ENCODE measurements around the gene DOK7. TPM values are rescaled to one million over a fixed set of nuclear protein-coding genes. Genes with fewer than 3 reads are reported as not detected.

DOK7 gene
- total RNA-seq, 1 experiment from 2014 or later = 7.6 TPM

DNA sequence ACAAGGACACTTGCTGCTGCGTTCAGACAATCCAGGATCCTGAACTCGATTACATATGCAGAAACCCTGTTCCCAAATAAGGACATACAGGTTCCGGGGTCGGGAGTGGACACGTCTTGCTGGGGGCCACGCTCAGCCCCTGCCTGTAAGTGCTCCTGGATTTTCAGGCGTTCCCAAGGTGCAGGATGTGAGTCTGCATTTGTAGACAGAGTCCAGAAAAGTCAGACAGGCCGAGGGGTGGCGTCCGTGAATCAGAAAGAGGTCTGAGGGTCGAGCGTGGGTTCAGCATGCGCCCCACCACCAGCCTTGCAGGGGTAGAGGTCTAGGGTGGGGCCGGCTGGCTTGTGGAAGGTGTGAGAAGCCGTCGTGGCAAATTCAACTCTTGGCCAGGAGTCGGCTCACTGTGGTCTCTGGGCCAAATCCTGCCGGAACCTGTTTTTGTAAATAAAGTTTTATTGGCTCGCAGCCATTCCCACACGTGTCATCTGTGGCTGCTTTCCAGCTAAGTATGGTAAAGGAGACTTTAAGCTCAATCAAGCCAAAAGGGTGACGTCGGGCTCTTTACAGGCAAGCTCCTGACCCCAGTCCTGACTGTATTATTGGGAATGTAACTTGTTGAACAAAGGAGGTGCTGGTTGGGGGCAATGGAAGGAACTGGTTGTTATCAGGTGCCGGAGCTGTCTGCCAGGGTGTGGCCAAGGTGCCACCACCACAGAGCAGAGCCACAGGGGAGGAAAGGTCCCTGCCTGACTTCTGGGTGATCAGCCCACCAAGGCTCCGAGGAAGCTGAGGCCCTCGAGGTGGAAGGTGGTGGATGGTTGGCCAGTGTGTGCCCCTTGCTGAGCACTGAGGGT is 7.4 kb downstream of the DOK7 start:
- BruUV-seq (replicated peaks) = no TSS peak
- H3K27ac ChIP-seq = no peak overlapping the region
- no peaks in the 10 kb centered on the region for H4K20me1 ChIP-seq (ENCODE audit: insufficient read depth)
- peaks cover 12% of the 10 kb centered on the region; the same call in 1 of the 2 replicates for H3F3A ChIP-seq (ENCODE audit: insufficient read depth, low read depth)
- no peak overlapping the region for H2AFZ ChIP-seq
- no peak overlapping the region for H3K4me3 ChIP-seq
- H3K27me3 ChIP-seq (ENCODE audit: insufficient read depth, low read depth) = no peaks in the 10 kb centered on the region
- no peak overlapping the region for H3K4me2 ChIP-seq
- peak in 1 of 2 experiments; percentile 47 for DNase-seq
- no peaks in the 10 kb centered on the region for H3K4me1 ChIP-seq (replicated peaks; ENCODE audit: insufficient read depth)
- TF ChIP-seq, protein P1, sequence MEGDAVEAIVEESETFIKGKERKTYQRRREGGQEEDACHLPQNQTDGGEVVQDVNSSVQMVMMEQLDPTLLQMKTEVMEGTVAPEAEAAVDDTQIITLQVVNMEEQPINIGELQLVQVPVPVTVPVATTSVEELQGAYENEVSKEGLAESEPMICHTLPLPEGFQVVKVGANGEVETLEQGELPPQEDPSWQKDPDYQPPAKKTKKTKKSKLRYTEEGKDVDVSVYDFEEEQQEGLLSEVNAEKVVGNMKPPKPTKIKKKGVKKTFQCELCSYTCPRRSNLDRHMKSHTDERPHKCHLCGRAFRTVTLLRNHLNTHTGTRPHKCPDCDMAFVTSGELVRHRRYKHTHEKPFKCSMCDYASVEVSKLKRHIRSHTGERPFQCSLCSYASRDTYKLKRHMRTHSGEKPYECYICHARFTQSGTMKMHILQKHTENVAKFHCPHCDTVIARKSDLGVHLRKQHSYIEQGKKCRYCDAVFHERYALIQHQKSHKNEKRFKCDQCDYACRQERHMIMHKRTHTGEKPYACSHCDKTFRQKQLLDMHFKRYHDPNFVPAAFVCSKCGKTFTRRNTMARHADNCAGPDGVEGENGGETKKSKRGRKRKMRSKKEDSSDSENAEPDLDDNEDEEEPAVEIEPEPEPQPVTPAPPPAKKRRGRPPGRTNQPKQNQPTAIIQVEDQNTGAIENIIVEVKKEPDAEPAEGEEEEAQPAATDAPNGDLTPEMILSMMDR (conservative IDR thresholded peaks at IDR 0.05) = no peak
- TF ChIP-seq EZH2 (IDR thresholded peaks at IDR 0.05; ENCODE audit: low read depth) = no peak
- intact Hi-C loops (cut with micrococcal nuclease; ENCODE audit: unreplicated experiment) = no loop called here
- 0 out of 2 replicates have a peak, but pooled peaks cover 6% of the 10 kb centered on the region for H3K9me3 ChIP-seq (ENCODE audit: insufficient read depth, low read depth)
- ChIA-PET POLR2A (ENCODE audit: unreplicated experiment) (interaction anchor here (0.6 kb wide), 1 partner anchor 423 kb away, joined by 7 read pairs; no protein-coding TSS in a partner anchor), CTCF (no interaction called here)
- H3K79me2 ChIP-seq (ENCODE audit: low read depth) = no peaks in the 10 kb centered on the region
- H3K36me3 ChIP-seq (ENCODE audit: low read depth) = no peaks in the 10 kb centered on the region
- H3K9me2 ChIP-seq (ENCODE audit: insufficient read depth) = no peaks in the 10 kb centered on the region

DNA sequence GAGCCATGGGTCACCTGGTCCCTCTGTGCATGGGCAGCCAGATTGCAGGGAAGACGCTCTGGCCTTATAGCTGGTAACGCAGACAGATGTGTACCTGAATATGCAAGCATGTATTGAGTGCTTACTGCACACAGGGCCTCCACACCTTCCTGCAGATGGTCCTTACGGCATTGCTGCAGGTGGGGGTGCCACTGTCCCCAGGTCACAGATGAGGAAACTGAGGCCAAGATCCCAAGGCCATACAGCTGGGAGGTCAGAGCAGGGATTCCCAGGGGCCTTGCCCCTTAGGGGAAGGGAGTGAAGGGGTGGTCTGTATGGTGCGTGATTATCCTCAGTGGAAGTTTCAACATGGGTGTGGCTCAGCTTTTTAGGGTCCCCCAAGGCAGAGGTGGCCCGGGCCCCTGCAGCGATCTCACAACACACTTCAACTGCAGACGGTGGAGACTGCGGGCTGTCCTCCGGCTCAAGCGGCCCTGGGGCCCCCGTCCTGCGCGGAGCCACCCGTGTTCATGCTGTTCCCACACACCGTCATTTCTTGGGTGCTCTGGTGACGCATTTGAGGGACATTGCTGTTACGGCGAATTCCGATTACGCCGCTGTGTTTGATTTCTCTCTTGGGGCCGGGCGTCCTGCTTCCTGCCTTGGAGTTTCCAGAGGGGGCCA is 8.1 kb downstream of the DOK7 start:
- TF ChIP-seq, protein P1 (conservative IDR thresholded peaks at IDR 0.05) = no peak
- TF ChIP-seq EZH2 (IDR thresholded peaks at IDR 0.05; ENCODE audit: low read depth) = no peak
- CTCF ChIA-PET = no interaction called here

DNA sequence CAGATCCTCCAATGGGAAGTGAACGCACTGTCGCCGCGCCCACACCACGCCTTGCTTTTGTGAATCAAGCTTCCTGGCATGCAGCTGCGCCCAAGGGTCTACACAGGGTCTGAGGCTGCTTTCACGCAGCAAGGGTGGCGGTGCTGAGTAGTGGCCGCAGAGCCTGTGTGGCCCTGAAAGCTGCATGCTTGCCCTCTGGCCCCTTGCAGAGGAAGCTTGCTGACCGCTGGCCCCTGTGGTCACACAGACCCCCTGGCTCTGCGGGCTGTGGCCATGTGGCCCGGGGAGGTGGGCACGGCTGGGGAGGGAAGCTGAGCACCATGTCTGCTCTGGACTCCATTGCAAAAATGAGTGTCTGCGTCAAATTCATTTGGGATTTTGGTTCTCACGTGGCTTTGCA is 8.8 kb downstream of the DOK7 start:
- H3K27me3 ChIP-seq (ENCODE audit: insufficient read depth, low read depth) = no peaks in the 10 kb centered on the region
- H3K4me1 ChIP-seq (replicated peaks; ENCODE audit: insufficient read depth) = no peaks in the 10 kb centered on the region
- no peaks in the 10 kb centered on the region for H3K36me3 ChIP-seq (ENCODE audit: low read depth)
- BruUV-seq (replicated peaks) = no TSS peak
- POLR2A ChIA-PET (ENCODE audit: unreplicated experiment) = no interaction called here
- no peak overlapping the region for H3K27ac ChIP-seq
- no peak overlapping the region for H3K4me3 ChIP-seq
- H3K9me2 ChIP-seq (ENCODE audit: insufficient read depth) = no peaks in the 10 kb centered on the region
- intact Hi-C loops (cut with micrococcal nuclease; ENCODE audit: unreplicated experiment) = no loop called here
- no peak overlapping the region for H2AFZ ChIP-seq
- H3K9me3 ChIP-seq (ENCODE audit: insufficient read depth, low read depth) = 0 out of 2 replicates have a peak, but pooled peaks cover 6% of the 10 kb centered on the region
- peaks cover 12% of the 10 kb centered on the region; the same call in 1 of the 2 replicates for H3F3A ChIP-seq (ENCODE audit: insufficient read depth, low read depth)
- H3K4me2 ChIP-seq = no peak overlapping the region
- H4K20me1 ChIP-seq (ENCODE audit: insufficient read depth) = no peaks in the 10 kb centered on the region
- CTCF ChIA-PET = no interaction called here
- no peak for DNase-seq
- no peaks in the 10 kb centered on the region for H3K79me2 ChIP-seq (ENCODE audit: low read depth)
- no peak for TF ChIP-seq EZH2 (IDR thresholded peaks at IDR 0.05; ENCODE audit: low read depth)
- TF ChIP-seq, protein P1 (conservative IDR thresholded peaks at IDR 0.05) = no peak

More for the DNA sequence above, 8.1 kb downstream of the DOK7 start:
- no peak overlapping the region for H3K27ac ChIP-seq
- intact Hi-C loops (cut with micrococcal nuclease; ENCODE audit: unreplicated experiment) = no loop called here
- H3K9me3 ChIP-seq (ENCODE audit: insufficient read depth, low read depth) = 0 out of 2 replicates have a peak, but pooled peaks cover 6% of the 10 kb centered on the region
- no peak for DNase-seq
- no TSS peak for BruUV-seq (replicated peaks)
- no peak overlapping the region for H3K4me3 ChIP-seq
- no peak overlapping the region for H3K4me2 ChIP-seq
- H3K4me1 ChIP-seq (replicated peaks; ENCODE audit: insufficient read depth) = no peaks in the 10 kb centered on the region
- H4K20me1 ChIP-seq (ENCODE audit: insufficient read depth) = no peaks in the 10 kb centered on the region
- H3F3A ChIP-seq (ENCODE audit: insufficient read depth, low read depth) = peaks cover 12% of the 10 kb centered on the region; the same call in 1 of the 2 replicates
- POLR2A ChIA-PET (ENCODE audit: unreplicated experiment) = no interaction called here
- H3K27me3 ChIP-seq (ENCODE audit: insufficient read depth, low read depth) = no peaks in the 10 kb centered on the region
- no peaks in the 10 kb centered on the region for H3K36me3 ChIP-seq (ENCODE audit: low read depth)
- H2AFZ ChIP-seq = no peak overlapping the region
- no peaks in the 10 kb centered on the region for H3K9me2 ChIP-seq (ENCODE audit: insufficient read depth)
- H3K79me2 ChIP-seq (ENCODE audit: low read depth) = no peaks in the 10 kb centered on the region

Data from PC-9 (cell line).